Mesendoderm (in vitro differentiated cells): ENCODE results near the gene PPP2R5C.

Experiments used
- DNase-seq: peaks from one replicate; pipeline ENCODE4 v3.0.0; 2013
- H2AK5ac ChIP-seq: 2 replicates; pipeline ENCODE4 v1.6.1; 2013; ENCODE audit warnings: low read length, inconsistent platforms
- H2BK120ac ChIP-seq: 2 replicates; pipeline ENCODE4 v1.6.1; 2013; ENCODE audit warnings: low read depth, mild to moderate bottlenecking, low read length, moderate library complexity, mixed read lengths
- H2BK15ac ChIP-seq: replicated peaks from 2 replicates; pipeline ENCODE4 v1.6.1; 2013; ENCODE audit warnings: low read depth, mild to moderate bottlenecking, moderate library complexity
- H2BK5ac ChIP-seq: 2 replicates; pipeline ENCODE4 v1.6.1; 2013; ENCODE audit warnings: low read length, inconsistent platforms
- H3K18ac ChIP-seq: 2 replicates; pipeline ENCODE4 v1.6.1; 2013; ENCODE audit warnings: mild to moderate bottlenecking, low read length, mixed read lengths
- H3K23ac ChIP-seq: one replicate; pipeline ENCODE4 v1.6.1; 2013; ENCODE audit warnings: low read length
- H3K27ac ChIP-seq: 2 replicates; pipeline ENCODE4 v1.5.1; 2013; ENCODE audit warnings: low read depth, mild to moderate bottlenecking, inconsistent platforms, low read length, moderate library complexity
- H3K27me3 ChIP-seq: 2 replicates; pipeline ENCODE4 v1.6.1; 2013; ENCODE audit warnings: low read length, control low read depth, mild to moderate bottlenecking, inconsistent platforms; ENCODE audit not compliant: insufficient read depth, poor library complexity
- H3K36me3 ChIP-seq: 2 replicates; pipeline ENCODE4 v1.6.1; 2013; ENCODE audit warnings: low read length, inconsistent platforms; ENCODE audit not compliant: control insufficient read depth, insufficient read depth
- H3K4ac ChIP-seq: one replicate; pipeline ENCODE4 v1.6.1; 2013; ENCODE audit warnings: low read depth, mild to moderate bottlenecking, low read length, moderate library complexity
- H3K4me1 ChIP-seq: 2 replicates; pipeline ENCODE4 v1.6.1; 2013; ENCODE audit warnings: low read depth, low read length, inconsistent platforms; ENCODE audit not compliant: control insufficient read depth
- H3K4me2 ChIP-seq: 2 replicates; pipeline ENCODE4 v1.6.1; 2013; ENCODE audit warnings: low read length
- H3K4me3 ChIP-seq: 2 replicates; pipeline ENCODE4 v1.5.1; 2013; ENCODE audit warnings: mild to moderate bottlenecking, low read length
- H3K56ac ChIP-seq: one replicate; pipeline ENCODE4 v1.6.1; 2013; ENCODE audit warnings: low read length
- H3K79me1 ChIP-seq: 2 replicates; pipeline ENCODE4 v1.6.1; 2013; ENCODE audit warnings: low read length, inconsistent platforms
- H3K79me2 ChIP-seq: 2 replicates; pipeline ENCODE4 v1.6.1; 2013; ENCODE audit warnings: mild to moderate bottlenecking, low read length; ENCODE audit not compliant: control insufficient read depth, insufficient read depth
- H3K9ac ChIP-seq: 2 replicates; pipeline ENCODE4 v1.6.1; 2013; ENCODE audit warnings: low read length, inconsistent platforms
- H4K5ac ChIP-seq: one replicate; pipeline ENCODE4 v1.6.1; 2013; ENCODE audit warnings: low read length
- H4K8ac ChIP-seq: one replicate; pipeline ENCODE4 v1.6.1; 2013; ENCODE audit warnings: low read depth, mild to moderate bottlenecking, control low read depth, low read length, moderate library complexity
- WGBS: extraction: QIAGEN DNeasy Blood & Tissue Kit; methylation state at CpG from one replicate; pipeline ENCODE4 v1.1.7; 2013; ENCODE audit warnings: low lambda C conversion rate, missing lambda C conversion rate; ENCODE audit not compliant: insufficient coverage; ENCODE audit errors: extremely low coverage; 5-methylcytosine and 5-hydroxymethylcytosine counted together

PPP2R5C gene

DNA sequence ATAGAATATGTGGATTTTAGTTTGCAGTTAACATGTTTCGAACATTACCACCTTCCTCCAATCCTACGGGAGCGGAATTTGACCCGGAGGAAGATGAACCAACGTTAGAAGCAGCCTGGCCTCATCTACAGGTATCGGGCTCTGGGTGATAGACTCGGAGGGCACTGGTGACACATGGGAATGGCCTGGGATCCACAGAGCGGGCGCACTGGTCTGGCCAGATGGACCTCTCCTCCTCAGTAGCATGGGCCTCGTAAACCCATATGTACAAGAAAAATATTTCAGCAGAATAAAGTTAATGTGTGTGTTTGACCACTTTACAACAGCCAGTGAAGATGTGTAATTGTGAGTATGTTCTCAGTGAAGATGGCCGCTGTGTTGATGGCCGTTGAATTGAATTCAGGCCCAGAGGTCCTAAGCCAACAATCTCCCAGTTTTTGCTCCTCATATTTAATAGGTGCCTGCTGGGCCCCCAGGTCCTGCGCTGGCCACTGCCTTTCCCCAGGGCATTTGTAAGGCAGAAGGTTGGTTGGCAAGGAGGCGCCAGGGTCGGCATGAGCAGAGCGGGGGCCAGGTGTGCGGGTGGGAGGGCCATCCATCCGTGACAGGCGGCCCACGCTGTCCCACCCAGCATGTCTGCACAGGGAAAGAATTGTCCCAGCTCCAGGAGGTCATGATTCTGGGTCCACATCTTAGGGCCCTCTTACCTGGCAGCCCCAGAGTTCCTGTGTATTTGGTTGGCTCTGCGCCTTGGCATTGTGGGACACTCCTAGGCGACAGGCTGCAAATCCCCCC lies 120.8 kb downstream of the PPP2R5C start:
- Histone ChIP-seq H3K56ac (no peak overlapping the region), H3K27ac (no peak overlapping the region), H3K9ac (no peak overlapping the region), H3K4me1 (no peaks in the 10 kb centered on the region), H3K79me1 (peaks cover 7% of the 10 kb centered on the region), H3K23ac (no peak overlapping the region), H4K8ac (no peak overlapping the region), H3K4me2 (no peak overlapping the region), H2BK120ac (no peak overlapping the region), H4K5ac (no peak overlapping the region), H3K4ac (no peak overlapping the region), H3K18ac (no peak overlapping the region), H2AK5ac (no peak overlapping the region), H3K4me3 (no peak overlapping the region), H3K79me2 (no peaks in the 10 kb centered on the region), H2BK15ac (no peak overlapping the region), H3K27me3 (no peaks in the 10 kb centered on the region), H2BK5ac (no peak overlapping the region), H3K36me3 (peaks cover 2% of the 10 kb centered on the region)
- DNase-seq: no peak
- no CpG with 5 or more reads among the region's 22 CpGs for WGBS

DNA sequence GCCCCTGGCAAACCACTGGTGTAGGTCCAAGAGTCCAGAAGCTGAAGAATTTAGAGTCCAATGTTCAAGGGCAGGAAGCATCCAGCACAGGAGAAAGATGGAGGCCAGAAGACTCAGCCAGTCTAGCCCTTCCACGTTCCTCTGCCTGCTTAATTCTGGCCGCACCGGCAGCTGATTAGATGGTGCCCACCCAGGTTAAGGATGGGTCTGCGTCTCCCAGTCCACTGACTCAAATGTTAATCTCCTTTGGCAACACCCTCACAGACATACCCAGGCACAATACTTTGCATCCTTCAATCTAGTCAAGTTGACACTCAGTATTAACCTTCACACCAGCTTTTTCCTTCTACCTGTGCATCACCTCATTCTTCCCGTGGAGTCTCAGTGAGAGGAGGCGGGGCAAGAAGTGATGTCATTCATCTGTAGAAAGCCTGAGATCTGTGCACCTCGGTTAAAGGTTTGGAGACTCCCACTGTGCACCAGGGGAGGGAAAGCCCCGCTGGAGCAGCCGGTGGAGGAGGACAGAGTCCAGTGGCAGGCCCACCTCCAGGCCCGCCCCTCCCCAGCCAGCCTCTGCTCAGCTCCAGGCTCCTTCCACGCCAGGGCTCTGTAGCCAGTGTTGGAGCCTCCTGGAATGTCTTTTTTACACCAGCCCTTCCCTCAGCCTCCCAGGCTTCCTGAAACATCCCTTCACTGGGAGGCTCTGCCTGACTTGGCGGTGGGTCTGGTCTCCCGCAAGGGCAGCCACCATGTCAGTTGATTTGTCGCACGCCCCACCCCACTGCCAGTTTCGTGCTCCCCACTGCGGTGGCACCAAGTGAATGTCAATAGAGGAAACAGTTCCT lies 122.8 kb downstream of the PPP2R5C start:
- no peak overlapping the region for H3K18ac ChIP-seq
- no peak overlapping the region for H3K4ac ChIP-seq
- no peak overlapping the region for H2BK15ac ChIP-seq
- no peak for DNase-seq
- peaks cover 7% of the 10 kb centered on the region for H3K79me1 ChIP-seq
- H3K9ac ChIP-seq: no peak overlapping the region
- H3K79me2 ChIP-seq: no peaks in the 10 kb centered on the region
- H3K4me3 ChIP-seq: no peak overlapping the region
- peaks cover 2% of the 10 kb centered on the region for H3K36me3 ChIP-seq
- WGBS: no CpG with 5 or more reads among the region's 17 CpGs
- H3K4me1 ChIP-seq: no peaks in the 10 kb centered on the region
- no peak overlapping the region for H3K23ac ChIP-seq
- H3K4me2 ChIP-seq: no peak overlapping the region
- no peaks in the 10 kb centered on the region for H3K27me3 ChIP-seq
- no peak overlapping the region for H3K56ac ChIP-seq
- no peak overlapping the region for H2BK5ac ChIP-seq
- H4K8ac ChIP-seq: no peak overlapping the region
- H3K27ac ChIP-seq: no peak overlapping the region
- H2BK120ac ChIP-seq: no peak overlapping the region
- no peak overlapping the region for H4K5ac ChIP-seq
- H2AK5ac ChIP-seq: no peak overlapping the region

DNA sequence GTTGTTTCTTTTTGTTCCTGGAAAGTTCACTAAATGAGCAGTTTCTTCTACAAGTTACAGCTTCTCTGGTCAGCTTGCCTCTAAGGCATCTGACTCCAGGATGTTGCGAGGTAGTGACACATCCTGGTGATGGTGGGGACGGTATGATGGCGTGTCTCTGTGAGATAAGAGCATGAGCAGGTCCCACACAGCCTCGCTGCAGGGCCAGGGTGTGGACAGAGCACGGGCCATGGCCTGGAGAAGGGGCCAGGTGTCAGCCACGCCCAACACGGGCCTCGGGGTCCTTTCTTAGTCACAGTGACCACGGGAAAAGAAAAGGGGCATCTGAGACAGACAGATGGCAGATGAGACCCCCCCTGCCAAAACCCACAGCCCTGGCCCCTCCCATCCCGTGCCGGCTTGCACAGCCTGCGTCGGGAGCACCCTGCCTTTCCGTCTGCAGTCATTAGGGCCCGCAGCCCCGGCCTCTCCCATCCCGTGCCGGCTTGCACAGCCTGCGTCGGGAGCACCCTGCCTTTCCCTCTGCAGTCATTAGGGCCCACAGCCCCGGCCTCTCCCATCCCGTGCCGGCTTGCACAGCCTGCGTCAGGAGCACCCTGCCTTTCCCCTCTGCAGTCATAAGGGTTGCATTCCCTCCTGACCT lies 123.5 kb downstream of the PPP2R5C start:
- Histone ChIP-seq H3K27me3 (no peaks in the 10 kb centered on the region), H2BK5ac (no peak overlapping the region), H2AK5ac (no peak overlapping the region), H3K4me1 (no peaks in the 10 kb centered on the region), H3K4me2 (no peak overlapping the region), H2BK120ac (no peak overlapping the region), H3K79me1 (peaks cover 3% of the 10 kb centered on the region), H2BK15ac (no peak overlapping the region), H3K18ac (no peak overlapping the region), H3K27ac (no peak overlapping the region), H3K79me2 (no peaks in the 10 kb centered on the region), H3K36me3 (peaks cover 2% of the 10 kb centered on the region), H3K23ac (no peak overlapping the region), H3K9ac (no peak overlapping the region), H3K4me3 (no peak overlapping the region), H4K8ac (no peak overlapping the region), H3K4ac (no peak overlapping the region), H3K56ac (no peak overlapping the region), H4K5ac (no peak overlapping the region)
- DNase-seq: no peak
- no CpG with 5 or more reads among the region's 24 CpGs for WGBS

DNA sequence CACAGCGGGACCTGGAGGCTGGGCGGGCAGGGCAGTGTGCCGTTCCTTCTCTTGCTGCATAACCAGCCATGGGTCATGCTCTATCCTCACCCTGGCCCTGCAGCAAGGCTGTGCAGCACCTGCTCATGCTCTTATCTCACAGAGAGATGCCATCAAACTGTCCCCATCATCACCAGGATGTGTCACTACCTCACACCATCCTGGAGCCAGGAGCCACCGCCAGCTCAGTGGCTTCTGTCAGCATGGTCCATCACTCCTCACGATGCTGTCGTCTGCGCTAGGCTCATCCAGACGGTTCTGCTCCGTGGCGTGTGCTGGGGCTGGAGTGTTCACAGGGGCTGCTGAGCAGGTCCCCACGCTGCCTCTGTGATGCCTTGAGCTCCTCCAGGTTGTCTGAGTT lies 125.7 kb downstream of the PPP2R5C start:
- H3K36me3 ChIP-seq: peaks cover 2% of the 10 kb centered on the region
- no peak overlapping the region for H3K9ac ChIP-seq
- no peak overlapping the region for H3K4ac ChIP-seq
- no peak overlapping the region for H3K56ac ChIP-seq
- no peak overlapping the region for H3K4me3 ChIP-seq
- no CpG with 5 or more reads among the region's 11 CpGs for WGBS
- H4K5ac ChIP-seq: no peak overlapping the region
- H2BK15ac ChIP-seq: no peak overlapping the region
- H3K27ac ChIP-seq: no peak overlapping the region
- no peak overlapping the region for H3K18ac ChIP-seq
- H3K4me1 ChIP-seq: no peaks in the 10 kb centered on the region
- H3K27me3 ChIP-seq: no peaks in the 10 kb centered on the region
- H3K23ac ChIP-seq: no peak overlapping the region
- H4K8ac ChIP-seq: no peak overlapping the region
- H3K79me1 ChIP-seq: no peaks in the 10 kb centered on the region
- H2BK5ac ChIP-seq: no peak overlapping the region
- no peak overlapping the region for H2AK5ac ChIP-seq
- DNase-seq: no peak
- H3K79me2 ChIP-seq: no peaks in the 10 kb centered on the region
- H3K4me2 ChIP-seq: no peak overlapping the region
- no peak overlapping the region for H2BK120ac ChIP-seq

- Histone ChIP-seq H3K18ac (no peak overlapping the region), H3K23ac (no peak overlapping the region), H2BK5ac (no peak overlapping the region), H2BK15ac (no peak overlapping the region), H3K36me3 (peaks cover 2% of the 10 kb centered on the region), H3K4me3 (no peak overlapping the region), H4K8ac (no peak overlapping the region), H3K4ac (no peak overlapping the region), H3K9ac (no peak overlapping the region), H3K4me2 (no peak overlapping the region), H3K27me3 (no peaks in the 10 kb centered on the region), H2AK5ac (no peak overlapping the region), H4K5ac (no peak overlapping the region), H3K79me2 (no peaks in the 10 kb centered on the region), H2BK120ac (no peak overlapping the region), H3K56ac (no peak overlapping the region), H3K79me1 (no peaks in the 10 kb centered on the region), H3K4me1 (no peaks in the 10 kb centered on the region), H3K27ac (no peak overlapping the region)
- WGBS: no CpG with 5 or more reads among the region's 10 CpGs
- no peak for DNase-seq
Observed at GRCh38 chr14:101888182-101888581, 126.7 kb downstream of the PPP2R5C start.
